ENCODE data around the gene BACE2. TPM values are rescaled to one million over a fixed set of nuclear protein-coding genes. Genes with fewer than 3 reads are reported as not detected.
A peak's percentile ranks its signal among the peaks of the same experiment; 100 is the strongest.

BACE2 gene
- total and polyA plus RNA-seq, 2 of the 4 experiments (the other 2 are of a cell fraction) = 17.0 to 35.5 TPM

DNA sequence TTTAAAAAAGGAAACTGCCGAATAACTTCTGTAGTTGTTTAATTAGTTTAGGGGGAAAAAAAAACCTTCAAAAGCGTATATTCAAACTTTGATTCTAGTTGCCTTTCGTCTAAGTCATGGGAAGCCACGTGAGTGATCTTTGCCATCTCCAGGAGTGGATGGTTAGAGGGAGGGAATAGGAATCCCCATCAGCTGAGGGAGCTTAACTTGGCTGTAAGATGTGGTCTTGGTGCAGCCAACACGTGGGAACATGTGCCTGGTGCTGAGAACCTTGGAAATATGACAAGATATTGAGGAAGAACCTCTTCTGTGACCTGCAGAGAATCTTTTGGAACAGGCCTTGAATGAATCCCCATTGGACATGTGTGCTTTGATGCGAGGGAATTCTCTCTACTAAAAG, 1.7 kb downstream of the BACE2 start:
- Histone ChIP-seq H2AFZ (replicated peaks; ENCODE audit: low read length, poor library complexity) (no peak overlapping the region), H2BK120ac (ENCODE audit: low read depth, low read length) (no peak overlapping the region), H3K14ac (replicated peaks; ENCODE audit: low read depth, low read length) (no peak overlapping the region), H2BK5ac (ENCODE audit: low read depth, low read length, poor library complexity, severe bottlenecking) (no peak overlapping the region), H3K4me1 (ENCODE audit: control insufficient read depth, insufficient read depth, low read length) (no peaks in the 10 kb centered on the region; the same call in 1 of the 2 replicates), H2AK9ac (replicated peaks; ENCODE audit: low read depth, low read length, poor library complexity) (no peak overlapping the region), H2BK20ac (ENCODE audit: low read depth, low read length) (no peak overlapping the region), H4K5ac (ENCODE audit: low read depth, low read length) (no peak overlapping the region), H4K8ac (ENCODE audit: low read depth in 2 of 2, low read length in 2 of 2) (no peak overlapping the region), H3K36me3 (ENCODE audit: control insufficient read depth, insufficient read depth, low read length) (no peaks in the 10 kb centered on the region), H3K9ac (ENCODE audit: low read depth, low read length) (no peak overlapping the region), H2AK5ac (ENCODE audit: low read depth, low read length) (no peak overlapping the region), H3K27ac (ENCODE audit: insufficient read depth, low read length) (no peak overlapping the region), H3K56ac (ENCODE audit: extremely low read depth, insufficient read depth, low read length) (no peak overlapping the region), H2BK15ac (ENCODE audit: low read depth, low read length) (no peak overlapping the region), H4K91ac (ENCODE audit: insufficient read depth, low read depth, low read length) (no peak overlapping the region), H3K4me2 (ENCODE audit: low read depth, low read length) (peak overlapping the region; percentile 41; the same call in 1 of the 2 replicates), H3K4me3 (ENCODE audit: insufficient read depth, low read depth, low read length) (no peak overlapping the region), H3K79me1 (ENCODE audit: low read depth in 1 of 2, low read length in 2 of 2) (peaks cover 0 to 7% of the 10 kb centered on the region in 2 experiments; a peak in 2 of 4 replicates), H3K27me3 (ENCODE audit: control insufficient read depth, insufficient read depth, low read length) (no peaks in the 10 kb centered on the region), H3K18ac (ENCODE audit: low read depth, low read length) (no peak overlapping the region), H3K4ac (ENCODE audit: low read depth, low read length) (no peak overlapping the region), H3K9me1 (ENCODE audit: insufficient read depth, low read length) (peaks cover 10% of the 10 kb centered on the region; the same call in 1 of the 2 replicates), H3K9me3 (ENCODE audit: control insufficient read depth, insufficient read depth, low read length) (no peaks in the 10 kb centered on the region), H3K23ac (ENCODE audit: low read depth, low read length) (peak overlapping the region; percentile 5; the same call in 1 of the 2 replicates), H4K20me1 (ENCODE audit: insufficient read depth, low read length) (no peaks in the 10 kb centered on the region)
- intact Hi-C loops (cut with micrococcal nuclease) (no loop called here), in situ Hi-C loops (cut with MboI; ENCODE audit: low sequenced_read_pairs) (loop anchor here (25.0 kb wide), 1 partner anchor 368 kb away; no protein-coding TSS in a partner anchor), dilution Hi-C loops (cut with HindIII; ENCODE audit: low sequenced_read_pairs, unreplicated experiment) (no loop called here)
- ChIA-PET POLR2A (ENCODE audit: unreplicated experiment) (no interaction called here), CTCF (interaction anchor here (0.9 to 2.3 kb wide), 4 partner anchors 24 to 193 kb away, joined by 3 to 14 read pairs (median 3); no protein-coding TSS in a partner anchor)
- ATAC-seq (ENCODE audit: low read depth) (no peak), DNase-seq (no peak)
- WGBS, 2 experiments (ENCODE audit: extremely low coverage in 2 of 2, insufficient read length in 1 of 2) = 60% methylated on average over 1 of the region's 6 CpGs; no CpG with 5 or more reads in 1 of the 2 experiments
- TF ChIP-seq FOS (IDR thresholded peaks at IDR 0.05; ENCODE audit: low read depth, low read length) (no peak), RCOR1 (IDR thresholded peaks at IDR 0.05; ENCODE audit: insufficient replicate concordance, low read length) (no peak)
- no TSS peak for BruUV-seq (replicated peaks)

All from IMR-90 (cell line).